Activated CD8-positive, alpha-beta T cell treated with anti-CD3 and anti-CD28 coated beads for 36 hours (primary cell): ENCODE data around the gene PDLIM1. TPM values are rescaled to one million over a fixed set of nuclear protein-coding genes. Genes with fewer than 3 reads are reported as not detected.

Experiments
- ATAC-seq: fragments of 200-7000 bp; cut with Tn5 transposase; one replicate; pipeline ENCODE4 v1.10.0; 2021; ENCODE audit warnings: mild to moderate bottlenecking, moderate library complexity
- CTCF ChIA-PET: fragments of 350-600 bp; sonication (Branson Sonifier 250); formaldehyde crosslinking; loops from one replicate; lab custom pipeline; 2021; ENCODE audit warnings: antibody characterized with exemption; lab: Charles Lee
- POLR2A ChIA-PET: fragments of 350-600 bp; sonication (Branson Sonifier 250); formaldehyde crosslinking; loops from one replicate; lab custom pipeline; 2021; ENCODE audit warnings: antibody characterized with exemption; lab: Charles Lee
- DNase-seq: peaks from one replicate; pipeline ENCODE4 v3.0.0-alpha.2; 2020
- H3K27ac Mint-ChIP-seq: one replicate; pipeline ENCODE4 v1.8.0; 2021; ENCODE audit warnings: mild to moderate bottlenecking, mixed read lengths
- H3K27me3 Mint-ChIP-seq: one replicate; pipeline ENCODE4 v1.8.0; 2021; ENCODE audit warnings: mixed read lengths
- H3K36me3 Mint-ChIP-seq: one replicate; pipeline ENCODE4 v1.8.0; 2021; ENCODE audit warnings: low read depth, mixed read lengths
- H3K4me1 Mint-ChIP-seq: one replicate; pipeline ENCODE4 v1.8.0; 2021; ENCODE audit warnings: low read depth, mixed read lengths
- H3K4me3 Mint-ChIP-seq: one replicate; pipeline ENCODE4 v1.8.0; 2021; ENCODE audit warnings: mild to moderate bottlenecking, moderate library complexity, mixed read lengths
- H3K9me3 Mint-ChIP-seq: one replicate; pipeline ENCODE4 v1.8.0; 2021; ENCODE audit warnings: mixed read lengths
- intact Hi-C: fragments of 100-400 bp; cut with micrococcal nuclease; formaldehyde crosslinking; loops from one replicate; pipeline ENCODE4 v1.10.0; 2022
- total RNA-seq, 2 experiments: library from RNA; stranded (reverse); gene quantifications; one replicate each; pipeline ENCODE4 v1.2.3, GENCODE V29; 2021
- TF ChIP-seq, protein P1 (sequence below): fragments of 200-600 bp; IDR thresholded peaks from one replicate; pipeline ENCODE4 v1.8.0; 2022; ENCODE audit warnings: antibody characterized with exemption, mild to moderate bottlenecking

Gene PDLIM1
- total RNA-seq, 2 experiments from 2014 or later, result 0.74 to 1.1 TPM

DNA sequence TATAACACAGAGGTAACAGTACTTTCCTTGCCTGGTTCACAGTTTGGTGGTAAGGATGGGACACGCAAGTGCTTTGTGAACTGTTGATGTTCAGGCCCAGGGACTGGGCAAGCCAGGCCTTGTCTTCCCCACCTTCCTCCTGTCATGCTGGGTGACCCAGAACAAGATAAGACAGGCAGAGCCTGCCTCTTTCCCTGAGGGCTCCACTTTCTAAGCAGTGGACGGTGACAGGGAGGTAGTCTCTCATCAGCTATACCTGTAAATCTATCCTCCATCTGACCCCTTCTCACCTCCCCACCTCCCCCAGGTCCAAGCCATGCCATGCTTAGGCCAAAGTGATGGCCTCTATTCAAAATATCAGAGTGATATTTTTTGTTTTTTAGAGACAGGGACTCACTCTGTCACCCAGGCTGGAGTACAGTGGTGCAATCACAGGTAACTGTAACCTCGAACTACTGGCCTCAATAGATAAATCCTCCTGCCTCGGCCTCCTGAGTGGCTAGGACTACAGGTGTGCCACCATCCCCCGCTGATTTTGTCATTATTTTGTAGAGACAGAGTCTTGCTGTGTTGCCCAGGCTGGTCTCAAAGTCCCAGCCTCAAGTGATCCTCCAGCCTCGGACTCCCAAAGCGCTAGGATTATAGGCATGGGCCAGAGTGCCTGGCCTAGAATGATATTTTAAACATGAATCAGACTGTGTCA is 42.8 kb downstream of the PDLIM1 start:
- Mint-ChIP-seq H3K27me3 (peaks cover 9% of the 10 kb centered on the region), H3K27ac (no peak overlapping the region), H3K36me3 (no peaks in the 10 kb centered on the region), H3K4me1 (peaks cover 4% of the 10 kb centered on the region), H3K9me3 (no peaks in the 10 kb centered on the region), H3K4me3 (no peak overlapping the region)
- TF ChIP-seq, protein P1, sequence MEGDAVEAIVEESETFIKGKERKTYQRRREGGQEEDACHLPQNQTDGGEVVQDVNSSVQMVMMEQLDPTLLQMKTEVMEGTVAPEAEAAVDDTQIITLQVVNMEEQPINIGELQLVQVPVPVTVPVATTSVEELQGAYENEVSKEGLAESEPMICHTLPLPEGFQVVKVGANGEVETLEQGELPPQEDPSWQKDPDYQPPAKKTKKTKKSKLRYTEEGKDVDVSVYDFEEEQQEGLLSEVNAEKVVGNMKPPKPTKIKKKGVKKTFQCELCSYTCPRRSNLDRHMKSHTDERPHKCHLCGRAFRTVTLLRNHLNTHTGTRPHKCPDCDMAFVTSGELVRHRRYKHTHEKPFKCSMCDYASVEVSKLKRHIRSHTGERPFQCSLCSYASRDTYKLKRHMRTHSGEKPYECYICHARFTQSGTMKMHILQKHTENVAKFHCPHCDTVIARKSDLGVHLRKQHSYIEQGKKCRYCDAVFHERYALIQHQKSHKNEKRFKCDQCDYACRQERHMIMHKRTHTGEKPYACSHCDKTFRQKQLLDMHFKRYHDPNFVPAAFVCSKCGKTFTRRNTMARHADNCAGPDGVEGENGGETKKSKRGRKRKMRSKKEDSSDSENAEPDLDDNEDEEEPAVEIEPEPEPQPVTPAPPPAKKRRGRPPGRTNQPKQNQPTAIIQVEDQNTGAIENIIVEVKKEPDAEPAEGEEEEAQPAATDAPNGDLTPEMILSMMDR, result no peak
- no peak for ATAC-seq
- intact Hi-C loops, result loop anchor here (2.0 to 10.0 kb wide), 2 partner anchors 113 to 613 kb away; no protein-coding TSS in a partner anchor
- POLR2A ChIA-PET, result no interaction called here
- CTCF ChIA-PET, result interaction anchor here (1.1 to 8.2 kb wide), 5 partner anchors 23 to 127 kb away, joined by 3 to 244 read pairs (median 10); no protein-coding TSS in a partner anchor
- DNase-seq, result no peak

DNA sequence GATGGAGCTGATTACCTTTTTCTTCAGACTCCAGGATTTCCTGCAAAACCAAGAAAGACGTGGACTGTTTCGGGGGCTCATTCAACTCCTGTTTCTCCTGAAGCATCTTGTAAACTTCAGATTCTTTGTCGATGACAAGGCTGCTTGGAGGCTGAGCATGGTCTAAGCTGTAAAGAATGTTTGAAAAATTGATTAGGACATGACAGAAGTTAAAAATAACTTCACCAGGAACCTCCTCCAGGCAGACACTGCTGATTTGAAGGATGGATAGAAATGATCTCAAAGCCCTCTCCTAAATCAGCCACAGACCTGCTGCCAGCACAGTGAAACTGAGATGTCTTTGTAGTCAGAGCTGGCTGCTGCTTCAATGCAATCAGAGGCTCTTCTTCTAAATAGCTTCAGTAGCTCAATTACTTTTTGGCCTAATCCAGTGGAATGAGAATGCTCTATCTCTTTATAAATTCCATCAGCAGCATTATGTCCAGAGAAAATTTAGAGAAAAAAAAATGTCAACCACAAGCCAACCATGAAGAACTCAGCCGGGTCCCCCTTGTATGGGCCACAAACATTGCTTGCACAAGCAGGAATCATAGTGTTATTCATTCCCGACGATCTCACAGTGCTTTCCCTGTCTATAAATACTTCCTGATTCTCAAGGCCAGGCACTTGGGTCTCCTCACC is 43.5 kb downstream of the PDLIM1 start:
- ATAC-seq, result no peak
- ChIA-PET CTCF (interaction anchor here (0.6 to 8.2 kb wide), 20 partner anchors 10 to 1055 kb away, joined by 3 to 244 read pairs (median 4); no protein-coding TSS in a partner anchor), POLR2A (interaction anchor here (1.0 kb wide), 1 partner anchor 16 kb away, joined by 3 read pairs; no protein-coding TSS in a partner anchor)
- TF ChIP-seq, protein P1, result no peak
- H3K36me3 Mint-ChIP-seq, result no peaks in the 10 kb centered on the region
- peaks cover 9% of the 10 kb centered on the region for H3K27me3 Mint-ChIP-seq
- intact Hi-C loops, result loop anchor here (2.0 to 10.0 kb wide), 2 partner anchors 113 to 613 kb away; no protein-coding TSS in a partner anchor
- no peaks in the 10 kb centered on the region for H3K9me3 Mint-ChIP-seq
- peaks cover 4% of the 10 kb centered on the region for H3K4me1 Mint-ChIP-seq
- H3K27ac Mint-ChIP-seq, result no peak overlapping the region
- no peak for DNase-seq
- H3K4me3 Mint-ChIP-seq, result no peak overlapping the region

DNA sequence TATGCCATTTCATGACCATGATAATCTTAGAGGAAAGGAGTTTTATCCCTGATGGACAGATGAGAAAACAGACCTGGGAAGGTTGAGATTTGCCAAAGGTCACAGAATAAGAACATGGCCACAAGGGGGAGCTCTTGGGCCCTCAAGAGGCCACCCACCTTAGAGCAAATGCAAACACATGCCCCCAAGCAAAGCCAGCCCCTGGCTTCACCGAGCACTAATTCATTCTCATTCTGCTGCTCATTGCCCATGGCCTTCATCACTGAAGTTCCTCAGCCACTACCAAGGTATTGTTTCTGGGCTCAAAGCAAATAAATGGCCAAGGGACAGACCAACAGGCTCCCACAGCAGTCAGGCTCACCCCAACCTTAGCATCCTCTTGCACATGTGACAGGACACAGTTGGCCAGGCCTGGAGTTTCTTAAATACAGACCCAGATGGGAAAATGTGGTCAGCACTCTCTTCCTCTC is 44.2 kb downstream of the PDLIM1 start:
- peaks cover 9% of the 10 kb centered on the region for H3K27me3 Mint-ChIP-seq
- H3K36me3 Mint-ChIP-seq, result no peaks in the 10 kb centered on the region
- TF ChIP-seq, protein P1, result peak; percentile 80
- intact Hi-C loops, result loop anchor here (2.0 to 10.0 kb wide), 2 partner anchors 114 to 612 kb away; no protein-coding TSS in a partner anchor
- H3K4me3 Mint-ChIP-seq, result no peak overlapping the region
- ChIA-PET POLR2A (interaction anchor here (1.0 to 1.8 kb wide), 2 partner anchors 15 to 115 kb away, joined by 3 to 8 read pairs; no protein-coding TSS in a partner anchor), CTCF (interaction anchor here (0.6 to 8.2 kb wide), 25 partner anchors 9 to 1055 kb away, joined by 3 to 244 read pairs (median 3); no protein-coding TSS in a partner anchor)
- H3K4me1 Mint-ChIP-seq, result peaks cover 4% of the 10 kb centered on the region
- ATAC-seq, result peak; percentile 75
- no peaks in the 10 kb centered on the region for H3K9me3 Mint-ChIP-seq
- peak; percentile 88 for DNase-seq
- H3K27ac Mint-ChIP-seq, result no peak overlapping the region

DNA sequence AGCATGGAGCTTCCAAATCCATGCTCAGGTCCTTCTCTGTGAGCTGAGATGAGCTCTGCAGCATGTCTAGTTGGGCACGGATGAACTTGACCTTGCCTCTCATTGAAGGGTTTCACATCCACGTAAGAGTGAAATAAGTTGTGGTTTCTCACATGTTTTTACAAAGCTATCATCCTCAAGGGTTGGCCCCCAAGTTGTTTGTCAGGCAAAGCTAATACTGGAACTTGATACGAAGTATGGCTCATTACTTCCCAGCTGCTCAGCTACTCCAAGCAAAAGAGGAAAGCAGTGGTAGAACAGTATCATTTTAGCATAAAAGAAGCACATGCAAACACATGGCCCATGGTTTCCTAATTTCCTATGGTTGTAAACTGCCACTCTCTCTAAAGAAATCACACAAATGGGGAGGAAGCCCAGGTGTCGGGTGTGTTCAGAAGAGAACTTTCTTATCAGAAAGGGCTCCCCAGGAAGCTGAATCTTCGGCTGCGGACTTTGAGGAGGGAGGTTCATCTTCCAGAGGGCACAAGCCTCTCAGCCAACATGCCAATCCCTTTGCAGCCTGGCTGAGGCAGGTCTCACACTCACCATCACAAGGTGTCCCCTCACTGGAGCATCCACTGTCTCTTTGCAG is 45.3 kb downstream of the PDLIM1 start:
- POLR2A ChIA-PET, result interaction anchor here (1.8 kb wide), 1 partner anchor 116 kb away, joined by 8 read pairs; no protein-coding TSS in a partner anchor
- no peaks in the 10 kb centered on the region for H3K9me3 Mint-ChIP-seq

More for the DNA sequence above, 45.3 kb downstream of the PDLIM1 start:
- Mint-ChIP-seq H3K4me3 (no peak overlapping the region), H3K27me3 (peaks cover 9% of the 10 kb centered on the region), H3K36me3 (no peaks in the 10 kb centered on the region), H3K27ac (no peak overlapping the region), H3K4me1 (peaks cover 4% of the 10 kb centered on the region)
- TF ChIP-seq, protein P1, result no peak
- intact Hi-C loops, result loop anchor here (2.0 to 10.0 kb wide), 2 partner anchors 115 to 611 kb away; no protein-coding TSS in a partner anchor
- DNase-seq, result no peak
- peak; percentile 49 for ATAC-seq
- CTCF ChIA-PET, result interaction anchor here (0.9 to 8.2 kb wide), 19 partner anchors 8 to 602 kb away, joined by 3 to 244 read pairs (median 4); no protein-coding TSS in a partner anchor
